GM23248 (cell line): Measurements from ENCODE around the gene PHRF1. TPM values are rescaled to one million over a fixed set of nuclear protein-coding genes. Genes with fewer than 3 reads are reported as not detected.

Experiments used
- DNase-seq: peaks from one replicate; pipeline ENCODE4 v3.0.0-alpha.2; 2015
- H2AFZ ChIP-seq: fragments of 200-600 bp; sonication (generic); 2 replicates; pipeline ENCODE4 v1.6.1; 2016; ENCODE audit warnings: antibody characterized with exemption
- H3F3A ChIP-seq: fragments of 200-600 bp; sonication (generic); 2 replicates; pipeline ENCODE4 v1.6.1; 2016; ENCODE audit warnings: mild to moderate bottlenecking, antibody characterized with exemption, mixed run types; ENCODE audit not compliant: insufficient read depth
- H3K27ac ChIP-seq: fragments of 200-600 bp; sonication (generic); 2 replicates; pipeline ENCODE4 v1.5.1; 2016; ENCODE audit warnings: mild to moderate bottlenecking
- H3K27me3 ChIP-seq: fragments of 200-600 bp; sonication (generic); replicated peaks from 2 replicates; pipeline ENCODE4 v1.6.1; 2016; ENCODE audit warnings: mild to moderate bottlenecking; ENCODE audit not compliant: insufficient read depth
- H3K36me3 ChIP-seq: fragments of 200-600 bp; sonication (generic); 2 replicates; pipeline ENCODE4 v1.6.1; 2016; ENCODE audit warnings: low read depth, mild to moderate bottlenecking
- H3K4me1 ChIP-seq: fragments of 200-600 bp; sonication (generic); 2 replicates; pipeline ENCODE4 v1.6.1; 2016; ENCODE audit warnings: mild to moderate bottlenecking; ENCODE audit not compliant: insufficient read depth
- H3K4me2 ChIP-seq: fragments of 200-600 bp; sonication (generic); one replicate; pipeline ENCODE4 v1.6.1; 2016; ENCODE audit warnings: mild to moderate bottlenecking; ENCODE audit not compliant: unreplicated experiment
- H3K4me3 ChIP-seq: fragments of 200-600 bp; sonication (generic); 2 replicates; pipeline ENCODE4 v1.5.1; 2016; ENCODE audit warnings: mild to moderate bottlenecking
- H3K79me2 ChIP-seq: fragments of 200-600 bp; sonication (generic); 2 replicates; pipeline ENCODE4 v1.6.1; 2016; ENCODE audit warnings: mild to moderate bottlenecking; ENCODE audit not compliant: insufficient read depth
- H3K9ac ChIP-seq: fragments of 200-600 bp; sonication (generic); 2 replicates; pipeline ENCODE4 v1.6.1; 2016; ENCODE audit warnings: mild to moderate bottlenecking
- H3K9me2 ChIP-seq: fragments of 200-600 bp; sonication (generic); 2 replicates; pipeline ENCODE4 v1.6.1; 2016; ENCODE audit warnings: mixed run types, mild to moderate bottlenecking, moderate library complexity; ENCODE audit not compliant: insufficient read depth
- H3K9me3 ChIP-seq: fragments of 200-600 bp; sonication (generic); one replicate; pipeline ENCODE4 v1.6.1; 2017; ENCODE audit warnings: low read depth
- H4K20me1 ChIP-seq: fragments of 200-600 bp; sonication (generic); 2 replicates; pipeline ENCODE4 v1.6.0; 2016; ENCODE audit not compliant: insufficient read depth
- EZH2 ChIP-seq: fragments of 200-600 bp; sonication (generic); IDR thresholded peaks from 2 replicates; pipeline ENCODE4 v1.6.1; 2018; ENCODE audit warnings: antibody characterized with exemption, mild to moderate bottlenecking; ENCODE audit not compliant: insufficient read depth, poor library complexity, severe bottlenecking
- EZH2phosphoT487 ChIP-seq: fragments of 200-600 bp; sonication (generic); IDR thresholded peaks from 2 replicates; pipeline ENCODE4 v1.6.1; 2018; ENCODE audit warnings: antibody characterized with exemption, moderate library complexity, mild to moderate bottlenecking, low read depth; ENCODE audit not compliant: insufficient read depth
- WGBS, 2 experiments: methylation state at CpG; one replicate each; pipeline ENCODE4 v1.1.6; 2015 to 2017; ENCODE audit warnings: low lambda C conversion rate in 2 of 2, low coverage in 1 of 2; ENCODE audit errors: missing lambda C conversion rate in 2 of 2; 5-methylcytosine and 5-hydroxymethylcytosine counted together
- in situ Hi-C: fragments of 300-500 bp; cut with MboI; formaldehyde crosslinking; loops from 2 replicates; pipeline ENCODE4 v1.15.0; 2020
- polyA plus RNA-seq: library from polyadenylated mRNA; unstranded; fragments of >200 nt; fragmentation: Nextera tagmentation; extraction: Ambion mirVana; gene quantifications from 2 replicates; pipeline ENCODE4 v1.2.1, GENCODE V29; 2016
- total RNA-seq: library from RNA; depleted of rRNA; stranded (reverse); fragments of >200 nt; shearing (Covaris generic); gene quantifications from 2 replicates; pipeline ENCODE4 v1.2.3, GENCODE V29; 2014

PHRF1 gene
- total and polyA plus RNA-seq, 2 experiments from 2014 or later, result 10.9 to 27.7 TPM

GRCh38 chr11:535519-536454, 40.5 kb upstream of the PHRF1 start, which contains the start of gene HRAS:
Gene HRAS, minus strand, starts transcription at chr11:535576.
- Histone ChIP-seq H4K20me1 (no peaks in the 10 kb centered on the region), H3K9me2 (no peaks in the 10 kb centered on the region), H3K27ac (peak within 1 kb of the TSS; percentile 39), H3F3A (0 out of 2 replicates have a peak, but pooled peaks cover 5% of the 10 kb centered on the region), H3K9ac (peak within 1 kb of the TSS; percentile 87), H3K4me1 (no peaks in the 10 kb centered on the region), H3K79me2 (peaks cover 17% of the 10 kb centered on the region), H3K9me3 (no peaks in the 10 kb centered on the region), H3K36me3 (no peaks in the 10 kb centered on the region), H3K4me2 (peak within 1 kb of the TSS; percentile 96), H2AFZ (peak within 1 kb of the TSS; percentile 65), H3K27me3 (no peaks in the 10 kb centered on the region), H3K4me3 (peak within 1 kb of the TSS; percentile 99)
- peak; percentile 97 for DNase-seq
- TF ChIP-seq EZH2phosphoT487 (no peak), EZH2 (no peak)
- in situ Hi-C loops, result no loop called here
- WGBS, 2 experiments, result 3 to 8% methylated on average over 37 to 68 of the region's 97 CpGs

- Histone ChIP-seq H4K20me1 (no peaks in the 10 kb centered on the region), H3K9me2 (no peaks in the 10 kb centered on the region), H3K4me1 (no peaks in the 10 kb centered on the region), H3K79me2 (peaks cover 17% of the 10 kb centered on the region), H3K4me2 (peak within 1 kb of the TSS; percentile 59), H3K9me3 (no peaks in the 10 kb centered on the region), H3K9ac (peak within 1 kb of the TSS; percentile 71), H3F3A (0 out of 2 replicates have a peak, but pooled peaks cover 5% of the 10 kb centered on the region), H3K27ac (peak within 1 kb of the TSS; percentile 39), H3K36me3 (no peaks in the 10 kb centered on the region), H3K4me3 (peak within 1 kb of the TSS; percentile 76), H2AFZ (peak within 1 kb of the TSS; percentile 63), H3K27me3 (no peaks in the 10 kb centered on the region)
- 4 to 5% methylated on average over 83 to 86 of the region's 93 CpGs for WGBS, 2 experiments
- TF ChIP-seq EZH2phosphoT487, result no peak
- TF ChIP-seq EZH2, result no peak
- peak; percentile 86 for DNase-seq
- in situ Hi-C loops, result no loop called here
Measured at GRCh38 chr11:536841-537621, 39.2 kb upstream of the PHRF1 start, which contains the start of gene LRRC56. Gene LRRC56, plus strand, starts transcription at chr11:537527. Its CDS starts 3,158 bp downstream, at chr11:540685.

DNA sequence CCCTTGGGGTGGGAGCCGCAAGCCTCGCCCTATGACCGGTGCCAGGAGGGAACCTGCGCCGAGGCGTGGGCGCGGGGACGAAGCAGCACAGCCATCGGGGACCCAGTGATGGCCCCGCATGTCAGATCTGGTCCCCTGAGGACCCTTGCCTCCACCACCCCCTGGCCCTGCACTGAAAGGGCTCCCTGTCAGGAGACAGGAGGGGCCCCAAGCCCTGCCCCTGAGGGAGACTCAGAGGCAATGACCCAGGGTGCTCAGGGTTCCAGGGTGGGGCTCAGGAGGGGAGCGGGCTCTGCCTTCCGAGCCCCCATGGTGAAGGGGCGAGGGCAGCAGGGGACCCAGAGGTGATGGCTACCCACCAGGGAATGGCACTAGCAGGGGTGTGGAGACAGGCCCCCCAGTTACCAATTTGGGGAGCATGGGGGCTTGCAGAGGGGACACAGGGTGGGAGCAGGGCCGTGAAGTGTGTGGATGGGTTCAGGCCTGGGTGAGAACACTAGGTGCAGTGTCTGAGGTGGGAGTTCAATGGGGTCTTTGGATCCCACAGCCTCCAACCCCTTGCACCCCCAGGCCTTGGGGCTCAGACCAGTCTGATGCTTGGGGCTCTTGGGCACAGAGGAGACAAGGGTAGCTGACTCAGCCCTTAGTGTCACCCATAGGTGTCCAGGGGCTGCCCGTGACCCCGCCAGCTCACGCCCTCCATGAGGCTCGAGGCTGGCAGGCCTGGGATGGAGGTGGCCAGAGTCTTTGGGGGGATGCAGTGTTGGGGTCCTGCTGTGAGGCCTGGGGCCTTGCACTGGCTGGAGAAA, 38.4 kb upstream of the PHRF1 start:
- H3F3A ChIP-seq, result 0 out of 2 replicates have a peak, but pooled peaks cover 5% of the 10 kb centered on the region
- no peaks in the 10 kb centered on the region for H3K4me1 ChIP-seq
- no peak for DNase-seq
- peak overlapping the region; percentile 59 for H3K4me2 ChIP-seq
- no peak overlapping the region for H3K27ac ChIP-seq
- TF ChIP-seq EZH2phosphoT487 (no peak), EZH2 (no peak)
- H3K79me2 ChIP-seq, result peaks cover 17% of the 10 kb centered on the region
- in situ Hi-C loops, result no loop called here
- peak overlapping the region; percentile 76; the same call in 1 of the 2 replicates for H3K4me3 ChIP-seq
- WGBS, 2 experiments, result 72 to 81% methylated on average over 15 to 19 of the region's 19 CpGs
- no peaks in the 10 kb centered on the region for H3K27me3 ChIP-seq
- no peak overlapping the region; the same call in 1 of the 2 replicates for H2AFZ ChIP-seq
- H3K9ac ChIP-seq, result peak overlapping the region; percentile 71; the same call in 1 of the 2 replicates
- H4K20me1 ChIP-seq, result no peaks in the 10 kb centered on the region
- H3K36me3 ChIP-seq, result no peaks in the 10 kb centered on the region
- H3K9me2 ChIP-seq, result no peaks in the 10 kb centered on the region
- no peaks in the 10 kb centered on the region for H3K9me3 ChIP-seq
